Mucosa of gallbladder (tissue), 1 donor: ENCODE data around the gene ABCA2. TPM values are rescaled to one million over a fixed set of nuclear protein-coding genes. Genes with fewer than 3 reads are reported as not detected.

Experiments
- DNase-seq: peaks from one replicate; pipeline ENCODE4 v3.0.0-alpha.2; 2020; ENCODE audit warnings: low spot score
- total RNA-seq: library from RNA; stranded (reverse); gene quantifications from one replicate; pipeline ENCODE4 v1.2.1, GENCODE V29; 2021
- donor health status: DM: no; HTN: no; CAD: no.

ABCA2 gene
- total RNA-seq, 1 donor from 2014 or later: 298 TPM

- DNase-seq: no peak
Observed at GRCh38 chr9:137031904-137032640, 4.0 kb upstream of the ABCA2 start, which contains the start of gene FUT7. Gene FUT7 (minus strand): TSS chr9:137032088. CDS start chr9:137031991, 97 bp downstream.

DNA sequence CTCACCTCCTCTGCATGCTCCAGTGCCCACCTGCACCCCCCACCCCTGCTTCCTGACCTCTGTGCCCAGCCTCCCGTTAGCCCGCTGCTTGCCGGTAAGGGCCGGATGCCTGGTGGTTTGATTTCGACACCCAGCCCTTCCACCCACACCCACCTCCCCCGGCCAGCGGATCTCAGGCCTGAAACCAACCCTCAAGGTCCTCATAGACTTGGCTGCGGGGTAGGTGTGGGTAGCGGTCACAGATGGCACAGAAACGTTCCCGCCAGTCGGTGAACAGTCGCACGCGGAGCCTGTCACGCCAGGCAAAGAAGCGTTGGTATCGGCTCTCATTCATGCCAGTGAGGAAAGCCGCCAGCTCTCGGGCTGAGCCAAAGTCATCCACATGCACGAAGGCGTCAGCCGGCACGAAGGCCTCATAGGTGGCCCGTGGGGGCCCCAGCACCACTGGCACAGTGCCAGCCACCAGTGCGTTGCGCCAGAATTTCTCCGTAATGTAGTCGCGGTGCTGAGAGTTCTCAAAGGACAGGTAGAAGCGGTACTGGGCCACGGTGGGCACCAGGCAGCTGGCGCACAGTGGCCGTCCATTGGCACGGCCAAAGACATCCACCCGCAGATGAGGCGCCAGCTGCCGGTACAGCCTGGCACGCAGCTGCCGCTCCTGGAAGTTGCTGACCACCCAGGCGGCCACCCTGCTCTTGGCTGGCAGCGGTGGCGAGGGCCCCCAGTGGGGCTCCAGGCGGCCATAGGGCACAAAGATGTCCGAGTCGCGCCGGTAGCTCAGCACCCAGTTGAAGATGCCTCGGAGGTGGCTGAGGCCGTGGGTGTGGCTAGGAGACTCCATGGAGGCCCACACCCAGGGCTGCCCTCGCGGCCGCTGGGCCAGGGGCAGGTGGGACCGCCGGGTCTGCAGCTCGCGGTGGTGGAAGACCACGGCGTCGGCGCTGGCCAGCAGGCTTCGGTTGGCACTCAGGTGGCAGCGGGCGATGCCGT, 2.8 kb upstream of the ABCA2 start:
- no peak for DNase-seq

DNA sequence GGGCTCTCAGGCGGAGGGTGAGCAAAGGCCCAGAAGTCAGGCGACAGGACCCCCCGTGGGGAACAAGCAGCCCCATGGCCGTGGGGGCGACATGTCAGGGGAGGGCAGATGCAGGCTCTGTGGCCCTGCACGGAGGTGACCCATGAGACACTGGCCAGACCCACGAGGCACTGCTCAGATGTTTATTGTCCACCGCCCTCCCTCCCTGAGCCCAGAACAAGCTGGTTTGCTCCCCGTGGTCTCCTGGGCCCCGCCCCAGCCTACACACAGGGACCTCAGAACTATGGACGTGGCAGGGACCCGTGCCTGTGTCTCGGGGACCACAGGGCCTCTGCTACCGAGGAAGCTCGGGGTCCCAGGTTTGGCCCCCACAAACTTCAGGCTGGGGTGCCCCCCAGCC, 2.0 kb upstream of the ABCA2 start:
- no peak for DNase-seq

DNA sequence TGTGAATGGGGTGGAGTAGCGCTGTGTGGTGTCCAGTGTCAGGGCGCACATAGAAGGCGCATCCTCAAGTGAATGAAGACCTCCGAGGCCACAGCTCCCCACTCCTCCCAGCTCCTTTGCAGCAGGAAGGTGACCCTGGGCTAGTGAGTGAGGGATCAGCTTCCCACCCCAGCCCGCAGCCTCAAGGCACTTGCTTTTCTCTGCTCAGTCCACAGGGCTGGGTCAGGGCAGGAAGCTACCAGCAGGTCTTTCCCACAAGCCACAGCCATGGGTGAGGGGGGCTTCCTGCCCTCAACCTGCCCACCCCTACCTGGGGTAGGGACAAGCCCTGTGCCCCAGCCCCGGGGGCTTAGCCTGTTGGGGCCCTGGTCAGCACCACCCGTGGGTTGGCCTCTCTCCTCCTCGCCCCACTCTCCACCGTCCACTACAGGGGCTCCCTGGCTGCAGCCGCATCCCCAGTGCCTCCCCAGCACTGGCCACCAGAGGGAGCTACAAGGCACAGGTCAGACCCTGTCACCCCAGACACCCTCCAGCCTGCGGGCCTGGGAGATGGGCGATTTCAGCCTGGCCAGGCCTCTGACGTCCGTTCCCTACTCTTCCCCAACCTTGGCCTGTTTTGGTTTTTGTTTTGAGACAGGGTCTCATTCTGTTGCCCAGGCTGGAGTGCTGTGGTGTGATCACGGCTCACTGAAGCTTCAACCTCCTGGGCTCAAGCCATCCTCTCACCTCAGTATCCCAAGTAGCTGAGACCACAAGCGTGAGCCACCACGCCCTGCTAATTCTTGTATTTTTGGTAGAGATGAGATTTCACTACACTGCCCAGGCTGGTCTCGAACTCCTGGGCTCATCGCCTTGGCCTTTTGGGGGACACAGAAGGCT, 1.3 kb upstream of the ABCA2 start:
- peak; percentile 77 for DNase-seq

- peak; percentile 59 for DNase-seq
Observed at GRCh38 chr9:137028263-137029057, 423 bp upstream of the ABCA2 start.

- no peak for DNase-seq
Observed at GRCh38 chr9:137026828-137027227, 1.2 kb downstream of the ABCA2 start.

GRCh38 chr9:137026384-137026783, 1.7 kb downstream of the ABCA2 start:
- DNase-seq: no peak

- DNase-seq: peak; percentile 90
Observed at GRCh38 chr9:137025517-137025966, 2.5 kb downstream of the ABCA2 start.

DNA sequence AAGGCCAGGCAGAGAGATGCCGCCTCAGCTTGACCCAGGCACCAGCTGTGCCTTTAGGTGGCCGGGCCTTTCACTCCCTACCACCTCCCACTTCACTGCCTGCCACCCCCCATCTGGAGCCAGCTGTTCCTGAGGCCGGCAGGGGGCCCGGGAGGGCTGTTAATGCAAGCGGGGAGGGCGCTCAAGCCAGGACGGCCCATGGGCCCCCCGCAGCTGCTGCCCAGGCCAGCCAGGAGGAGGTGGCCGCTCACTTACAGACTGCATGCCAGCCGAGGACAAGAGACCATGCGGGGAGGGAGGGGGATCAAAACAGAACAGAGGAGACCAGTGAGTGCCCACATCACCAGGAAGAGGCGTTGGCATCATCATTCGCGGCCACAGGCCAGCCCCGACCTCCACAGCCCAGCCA, 4.5 kb downstream of the ABCA2 start:
- DNase-seq: no peak

GRCh38 chr9:137023157-137023556, 4.9 kb downstream of the ABCA2 start:
- DNase-seq: no peak

GRCh38 chr9:137022662-137023008, 5.4 kb downstream of the ABCA2 start:
- no peak for DNase-seq

DNA sequence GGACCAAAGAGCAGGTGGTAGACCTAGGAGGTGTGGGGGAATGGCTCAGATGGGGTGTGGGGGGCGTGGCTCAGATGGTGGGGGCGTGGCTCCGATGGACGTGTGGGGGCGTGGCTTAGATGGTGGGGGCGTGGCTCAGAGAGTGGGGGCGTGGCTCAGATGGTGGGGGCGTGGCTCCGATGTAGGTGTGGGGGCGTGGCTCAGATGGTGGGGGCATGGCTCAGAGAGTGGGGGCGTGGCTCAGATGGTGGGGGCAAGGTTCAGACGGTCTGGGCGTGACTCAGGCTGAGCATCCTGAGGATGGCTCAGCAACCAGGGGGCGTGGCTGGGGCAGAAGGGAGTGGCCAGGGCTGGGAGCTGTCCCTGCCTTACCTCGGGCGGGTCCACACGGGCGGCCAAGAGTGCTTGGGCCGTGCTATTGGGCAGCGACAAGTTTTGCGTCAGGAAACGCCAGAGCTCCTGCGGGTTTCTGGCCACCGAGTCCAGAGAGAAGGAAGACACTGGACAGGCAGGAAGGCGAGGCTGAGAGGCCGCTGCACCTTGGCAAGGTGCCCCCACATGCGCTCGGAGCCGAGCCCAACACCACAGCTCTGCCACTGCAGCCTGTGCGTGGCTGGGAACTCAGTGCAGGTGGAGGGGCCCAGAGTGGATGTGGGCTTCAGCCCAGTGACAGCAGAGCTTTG, 5.9 kb downstream of the ABCA2 start:
- peak; percentile 93 for DNase-seq

DNA sequence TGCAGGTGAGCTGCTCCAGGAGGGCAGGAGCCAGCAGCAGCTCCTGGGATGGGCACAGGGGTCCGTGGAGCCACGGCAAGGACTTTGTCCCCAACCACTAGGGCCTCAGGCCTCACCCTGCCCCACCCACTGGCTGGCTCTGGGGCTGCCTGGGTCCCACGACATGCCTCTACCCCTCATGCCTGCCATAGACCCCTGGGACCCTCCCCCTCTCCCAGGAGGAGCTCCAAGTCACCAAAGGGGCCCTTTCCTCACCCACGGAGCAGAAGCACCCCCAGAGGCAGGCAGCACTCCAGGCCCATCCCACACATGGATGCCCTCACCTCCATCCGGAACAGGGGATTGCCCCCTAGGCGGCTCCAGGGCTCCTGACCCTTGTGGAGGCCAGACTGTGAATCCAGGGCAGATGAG, 6.5 kb downstream of the ABCA2 start:
- DNase-seq: no peak

DNA sequence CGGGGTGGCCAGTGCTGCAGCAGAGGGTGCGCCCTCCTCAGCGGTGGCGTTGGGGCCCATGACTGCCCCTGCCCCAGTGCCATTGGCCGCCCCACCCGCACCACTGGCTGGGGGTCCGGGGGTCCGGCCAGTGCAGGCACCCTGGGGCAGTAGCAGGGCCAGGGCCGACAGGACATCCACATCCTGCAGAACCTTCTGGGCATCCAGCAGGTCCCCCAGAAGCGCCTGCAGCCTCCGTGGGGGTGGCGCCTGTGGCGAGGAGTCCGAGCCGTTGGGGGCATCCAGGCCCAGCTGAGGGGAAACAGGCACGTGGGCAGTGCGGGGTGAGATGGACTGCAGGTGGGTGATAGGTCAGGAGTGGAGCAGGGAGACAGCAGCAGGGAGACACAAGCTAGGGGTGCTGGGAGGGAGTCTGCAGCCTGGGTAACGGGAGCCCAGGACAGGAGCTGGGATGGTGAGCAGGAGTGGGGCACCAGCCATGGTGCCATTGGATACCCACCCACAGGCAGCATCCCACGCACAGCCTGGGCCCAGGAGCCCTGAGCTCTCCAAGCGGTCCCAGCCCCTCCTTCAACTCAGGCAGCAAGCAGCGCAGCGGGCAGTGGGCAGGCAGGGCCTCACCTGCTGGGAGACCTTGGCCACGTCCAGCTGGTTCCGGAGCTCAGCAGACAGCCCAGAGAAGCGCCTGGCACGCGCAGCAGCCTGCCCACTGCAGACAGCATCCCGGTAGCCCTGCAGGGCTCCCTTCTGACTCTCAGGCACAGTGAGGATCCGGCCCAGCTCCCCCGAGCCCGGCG, 7.1 kb downstream of the ABCA2 start:
- DNase-seq: no peak

- no peak for DNase-seq
Observed at GRCh38 chr9:137019891-137020683, 8.0 kb downstream of the ABCA2 start.

DNA sequence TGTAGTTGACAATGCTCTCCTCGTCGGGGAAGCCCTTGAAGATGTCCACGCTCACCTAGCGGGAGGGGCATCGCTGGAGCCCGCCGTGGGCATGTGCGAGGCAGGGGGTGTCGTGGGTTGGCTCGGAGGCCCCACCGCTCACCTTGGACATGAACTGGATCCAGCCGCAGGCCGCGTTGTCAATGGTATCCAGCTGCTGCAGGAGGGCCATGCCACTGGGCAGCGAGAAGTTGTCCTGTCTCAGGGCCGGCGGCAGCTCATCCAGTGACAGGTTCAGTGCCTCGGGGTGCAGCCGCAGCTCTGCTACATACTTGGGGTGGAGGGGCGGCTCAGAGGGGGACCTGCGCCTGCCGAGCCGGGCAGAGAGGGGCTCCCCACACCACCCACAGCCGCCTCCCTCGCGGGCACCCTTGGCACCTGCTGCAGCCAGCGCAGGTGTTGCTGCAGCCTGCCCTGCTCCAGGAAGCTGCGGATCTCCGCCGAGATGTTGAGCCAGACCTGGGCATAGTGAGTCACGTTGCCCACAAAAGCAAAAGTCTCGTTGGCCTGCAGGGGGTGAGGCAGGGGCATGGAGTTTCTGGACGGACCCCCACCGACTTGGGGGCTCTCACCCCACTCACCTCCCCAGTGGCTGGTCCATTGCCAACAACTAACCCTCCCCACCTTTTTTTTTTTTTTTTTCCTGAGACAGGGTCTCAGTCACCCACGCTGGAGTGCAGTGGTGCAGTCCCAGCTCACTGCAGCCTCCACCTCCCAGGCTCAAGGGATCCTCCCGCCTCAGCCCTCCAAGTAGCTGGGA, 9.1 kb downstream of the ABCA2 start:
- DNase-seq: no peak

GRCh38 chr9:137017791-137018497, 10.1 kb downstream of the ABCA2 start:
- DNase-seq: no peak
